GM19372 (cell line): ENCODE measurements around the gene HADHA.

Experiments used
- ATAC-seq: cut with Tn5 transposase; IDR thresholded peaks from one replicate; pipeline ENCODE4 v1.9.1; 2021; ENCODE audit warnings: mild to moderate bottlenecking, low read depth, moderate library complexity; ENCODE audit not compliant: unreplicated experiment

HADHA gene

DNA sequence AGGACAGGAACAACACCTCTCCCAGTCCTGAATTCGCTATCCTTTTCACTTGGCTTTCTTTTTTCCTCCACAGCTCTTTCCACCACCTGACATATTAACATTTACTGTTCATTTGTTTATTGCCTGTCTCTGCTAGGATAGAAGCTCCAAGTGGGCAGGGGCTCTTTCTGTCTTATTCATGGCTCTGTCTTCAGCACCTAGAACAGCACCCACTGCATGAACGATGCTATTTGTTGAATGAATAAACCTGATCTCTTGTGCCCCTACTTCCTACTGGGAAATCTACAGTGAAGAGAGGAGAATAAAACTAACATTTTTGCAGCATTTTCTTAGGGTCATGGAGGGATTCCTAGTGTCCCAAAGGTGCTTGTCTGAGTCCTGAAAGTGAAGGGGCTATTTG, 95.9 kb downstream of the HADHA start:
- ATAC-seq: no peak

DNA sequence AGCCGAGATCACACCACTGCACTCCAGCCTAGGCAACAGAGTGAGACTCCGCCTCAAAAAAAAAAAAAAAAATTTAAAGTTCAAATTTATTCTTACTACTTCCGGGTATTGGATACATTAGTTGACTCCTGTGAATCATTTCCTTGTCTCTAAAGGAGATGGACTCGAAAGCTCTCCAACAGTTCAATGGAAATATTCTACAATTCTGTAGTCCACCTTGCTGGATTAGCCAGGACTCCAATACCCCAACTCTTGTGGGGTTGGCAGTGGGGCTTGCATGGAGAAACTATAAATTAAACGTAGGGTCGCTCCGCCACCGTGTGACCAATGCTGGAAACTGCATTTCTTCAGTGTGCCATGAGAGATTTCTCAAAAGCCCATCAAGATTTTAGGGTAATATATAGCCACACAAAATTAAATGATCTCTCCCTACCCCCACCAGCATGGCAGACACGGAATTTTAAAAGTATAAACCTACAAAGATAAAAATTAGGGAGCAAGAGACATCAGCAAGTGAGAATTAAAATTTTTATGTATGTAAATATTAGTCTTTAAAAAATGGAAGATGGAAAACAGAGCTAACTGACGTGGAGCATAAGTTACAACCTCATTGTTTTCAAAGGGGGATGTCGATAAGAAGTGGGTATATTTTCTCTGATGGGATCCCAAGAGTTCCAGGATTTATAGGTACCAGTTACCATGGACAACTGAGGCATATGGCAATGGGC, 99.3 kb downstream of the HADHA start:
- ATAC-seq: no peak

DNA sequence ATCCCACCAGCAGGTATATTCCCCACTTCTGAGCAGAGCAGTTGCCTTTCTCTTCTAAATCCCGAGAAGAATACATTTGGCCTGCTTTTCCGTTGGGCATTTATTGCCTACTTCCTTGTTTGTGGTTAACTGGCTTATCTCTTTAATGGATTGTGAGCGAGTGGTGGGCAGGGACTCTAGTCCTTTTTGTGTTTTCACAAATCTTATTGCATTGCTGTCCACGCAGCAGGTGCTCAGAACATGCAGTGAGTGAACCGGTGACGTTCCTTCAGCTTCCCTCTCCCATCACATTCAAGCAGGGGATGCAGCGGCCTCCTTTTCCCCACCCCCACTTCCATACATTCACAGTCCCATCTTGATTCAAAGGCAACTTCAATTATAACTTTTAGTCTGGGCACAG, 100.4 kb downstream of the HADHA start:
- no peak for ATAC-seq

DNA sequence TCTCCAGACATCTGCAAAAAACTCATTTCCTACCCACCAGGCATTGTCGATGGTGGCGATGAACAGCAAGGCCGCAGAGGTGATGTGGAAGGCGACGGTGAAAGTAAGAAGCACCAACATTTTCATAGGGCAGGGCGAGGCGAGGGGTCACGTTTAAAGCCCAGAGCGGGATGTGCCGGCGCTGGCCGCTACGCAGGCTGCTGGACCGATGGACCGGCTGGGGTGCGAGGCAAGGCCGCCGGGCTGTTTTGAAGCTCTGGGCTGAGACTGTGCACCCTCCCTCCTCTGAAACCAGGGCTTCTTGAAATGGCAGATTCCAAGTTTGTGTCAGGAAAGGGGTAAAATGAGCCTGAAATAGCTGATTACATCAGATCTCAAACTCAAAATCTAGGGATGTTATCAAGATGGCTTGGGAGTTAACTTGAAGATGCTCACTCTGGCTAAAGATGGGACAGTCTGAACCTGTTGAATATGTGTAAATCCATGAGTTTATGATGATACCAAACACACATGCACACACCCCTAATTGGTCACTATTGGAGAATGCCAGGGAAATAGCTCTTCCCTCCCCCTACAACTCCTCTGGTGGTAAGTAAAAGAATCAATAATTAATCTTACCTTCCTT, 103.2 kb downstream of the HADHA start:
- ATAC-seq: no peak
